Central memory CD8-positive, alpha-beta T cell (primary cell): ENCODE data around the gene PPRC1.
A peak's percentile ranks its signal among the peaks of the same experiment; 100 is the strongest.

Experiments used
- ATAC-seq: fragments of 150-1000 bp; cut with Tn5 transposase; replicated peaks from 2 replicates; pipeline ENCODE4 v1.10.0; 2022; ENCODE audit warnings: mild to moderate bottlenecking, moderate FRiP score, moderate number of reproducible peaks; ENCODE audit not compliant: poor library complexity, severe bottlenecking; ENCODE audit errors: extremely low read depth
- DNase-seq, 2 donors: peaks; one replicate each; pipeline ENCODE4 v3.0.0; 2021; ENCODE audit warnings: low spot score in 2 of 2
- H3K27ac Mint-ChIP-seq: one replicate; pipeline ENCODE4 v1.8.0; 2022; ENCODE audit warnings: low read depth, mild to moderate bottlenecking, moderate library complexity, mixed read lengths
- H3K27me3 Mint-ChIP-seq: one replicate; pipeline ENCODE4 v1.8.0; 2022; ENCODE audit warnings: mixed read lengths
- H3K36me3 Mint-ChIP-seq: one replicate; pipeline ENCODE4 v1.8.0; 2022; ENCODE audit warnings: mild to moderate bottlenecking, moderate library complexity, mixed read lengths; ENCODE audit not compliant: insufficient read depth
- H3K4me1 Mint-ChIP-seq: one replicate; pipeline ENCODE4 v1.8.0; 2022; ENCODE audit warnings: mixed read lengths
- H3K4me3 Mint-ChIP-seq: one replicate; pipeline ENCODE4 v1.8.0; 2022; ENCODE audit warnings: mild to moderate bottlenecking, moderate library complexity, mixed read lengths
- H3K9me3 Mint-ChIP-seq: one replicate; pipeline ENCODE4 v1.8.0; 2022; ENCODE audit warnings: mixed read lengths

The PPRC1 gene

DNA sequence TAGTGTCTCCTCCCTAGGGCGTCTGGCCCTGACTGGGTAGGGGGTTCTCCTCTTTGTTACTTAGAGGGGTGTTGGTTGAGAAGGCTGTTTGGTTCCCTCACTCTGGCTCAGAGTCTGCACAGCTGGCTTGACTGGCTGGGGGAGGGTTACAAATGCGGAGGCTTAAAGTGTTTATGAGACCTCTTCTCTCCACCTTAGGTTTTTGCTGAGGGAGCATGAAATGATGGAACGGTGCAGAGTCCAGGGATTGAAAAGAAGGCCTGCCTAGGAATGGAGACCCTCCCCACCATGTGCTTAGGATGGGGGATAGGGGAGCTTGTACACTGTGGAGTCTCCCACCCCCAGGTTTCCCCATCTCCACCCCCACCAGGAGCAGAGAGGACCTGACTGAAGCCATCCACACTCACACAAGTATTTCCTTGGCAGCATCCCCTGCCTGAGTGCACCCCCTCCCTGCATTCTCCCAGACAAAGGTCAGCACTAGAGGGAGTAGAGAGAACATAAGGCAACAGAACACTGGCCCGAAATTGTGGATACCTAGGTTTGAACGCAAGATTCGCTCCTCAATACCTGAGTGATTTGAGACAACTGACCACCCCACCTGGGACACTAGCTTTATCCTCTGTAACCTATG is 11.0 kb upstream of the PPRC1 start:
- H3K4me3 Mint-ChIP-seq, result peak overlapping the region; percentile 91
- no peaks in the 10 kb centered on the region for H3K9me3 Mint-ChIP-seq
- DNase-seq (no peak), ATAC-seq (no peak)
- peaks cover 19% of the 10 kb centered on the region for H3K36me3 Mint-ChIP-seq
- no peaks in the 10 kb centered on the region for H3K27me3 Mint-ChIP-seq
- H3K4me1 Mint-ChIP-seq, result peaks cover 42% of the 10 kb centered on the region
- H3K27ac Mint-ChIP-seq, result peak overlapping the region; percentile 90

DNA sequence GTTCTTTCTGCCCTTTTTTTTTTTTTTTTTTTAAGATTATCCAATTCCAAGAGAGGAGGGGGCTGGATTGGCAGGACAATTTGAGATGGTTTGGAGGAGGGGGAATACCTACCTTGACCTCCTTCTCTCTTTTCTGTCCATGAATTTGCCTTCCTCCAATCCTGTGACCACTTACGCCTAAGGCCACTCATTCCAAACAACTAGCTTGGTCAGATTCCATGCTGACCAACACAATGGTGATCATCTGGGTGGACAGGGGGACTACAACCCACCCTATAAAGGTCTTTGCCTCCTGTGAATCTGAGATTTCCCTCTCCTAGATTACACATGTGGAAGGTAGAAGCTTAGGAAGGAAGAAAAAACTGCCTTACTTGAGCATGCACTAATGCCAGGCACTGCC is 10.4 kb upstream of the PPRC1 start:
- ATAC-seq (no peak), DNase-seq (no peak)
- peaks cover 36% of the 10 kb centered on the region for H3K4me1 Mint-ChIP-seq
- no peak overlapping the region for H3K27ac Mint-ChIP-seq
- H3K36me3 Mint-ChIP-seq, result peaks cover 19% of the 10 kb centered on the region
- no peaks in the 10 kb centered on the region for H3K9me3 Mint-ChIP-seq
- no peaks in the 10 kb centered on the region for H3K27me3 Mint-ChIP-seq
- no peak overlapping the region for H3K4me3 Mint-ChIP-seq

DNA sequence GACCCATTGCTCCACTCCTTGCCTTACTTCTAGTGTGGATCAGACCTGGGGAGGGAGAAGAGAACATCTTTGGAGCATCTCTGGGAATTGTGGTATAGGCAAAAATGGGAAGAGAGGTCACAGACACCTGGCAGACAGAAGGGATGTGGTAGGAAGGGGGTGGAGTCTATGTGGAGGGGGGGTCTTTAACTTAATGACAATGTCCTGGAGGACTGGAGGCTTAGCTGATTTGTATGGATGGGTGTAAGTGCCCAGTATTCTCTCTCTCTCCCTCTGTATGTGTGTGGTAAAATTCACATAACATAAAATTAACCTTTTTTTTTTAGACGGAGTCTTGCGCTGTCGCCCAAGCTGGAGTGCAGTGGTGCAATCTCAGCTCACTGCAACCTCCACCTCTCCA is 9.6 kb upstream of the PPRC1 start:
- H3K4me3 Mint-ChIP-seq, result no peak overlapping the region
- DNase-seq, result no peak
- peaks cover 28% of the 10 kb centered on the region for H3K4me1 Mint-ChIP-seq
- no peaks in the 10 kb centered on the region for H3K9me3 Mint-ChIP-seq
- no peak for ATAC-seq
- no peaks in the 10 kb centered on the region for H3K27me3 Mint-ChIP-seq
- H3K36me3 Mint-ChIP-seq, result peaks cover 19% of the 10 kb centered on the region
- H3K27ac Mint-ChIP-seq, result no peak overlapping the region

DNA sequence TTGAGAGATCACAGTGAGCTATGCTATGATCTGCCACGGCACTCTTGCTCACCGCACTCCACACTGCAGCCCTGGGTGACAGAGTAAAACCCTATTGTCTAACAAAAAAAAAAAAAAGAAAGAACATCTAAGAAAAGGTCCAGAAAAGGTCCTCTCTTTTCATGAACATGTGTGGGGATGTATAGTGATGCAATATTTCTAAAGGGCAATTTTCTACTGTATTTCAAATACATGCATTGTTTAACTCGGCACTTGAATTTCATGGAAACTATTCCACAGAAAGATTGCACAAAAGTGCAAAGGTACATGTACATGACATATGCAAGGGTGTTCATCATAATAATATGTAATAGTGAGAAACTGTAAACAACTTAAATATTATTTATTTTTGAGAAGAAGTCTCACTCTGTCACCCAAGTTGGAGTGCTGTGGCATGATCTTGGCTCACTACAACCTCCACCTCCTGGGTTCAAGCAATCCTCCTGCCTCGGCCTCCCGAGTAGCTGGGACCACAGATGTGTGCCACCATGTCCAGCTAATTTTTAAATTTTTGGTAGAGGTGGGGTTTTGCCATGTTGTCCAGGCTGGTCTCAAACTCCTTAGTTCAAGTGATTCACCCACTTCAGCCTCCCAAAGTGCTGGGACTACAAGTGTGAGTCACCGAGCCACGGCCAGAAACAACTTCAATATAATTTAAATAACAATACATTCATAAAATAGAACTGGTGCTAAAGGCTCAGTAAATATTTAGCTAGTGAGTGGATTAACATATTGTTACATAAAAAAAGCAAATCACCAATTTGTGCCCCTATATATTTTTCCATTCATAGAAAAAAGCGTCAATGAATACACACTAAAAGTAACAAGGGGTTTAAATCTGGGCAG is 1.3 kb upstream of the PPRC1 start:
- Mint-ChIP-seq H3K27ac (peak overlapping the region; percentile 96), H3K4me3 (no peak overlapping the region)
- no peak for DNase-seq

DNA sequence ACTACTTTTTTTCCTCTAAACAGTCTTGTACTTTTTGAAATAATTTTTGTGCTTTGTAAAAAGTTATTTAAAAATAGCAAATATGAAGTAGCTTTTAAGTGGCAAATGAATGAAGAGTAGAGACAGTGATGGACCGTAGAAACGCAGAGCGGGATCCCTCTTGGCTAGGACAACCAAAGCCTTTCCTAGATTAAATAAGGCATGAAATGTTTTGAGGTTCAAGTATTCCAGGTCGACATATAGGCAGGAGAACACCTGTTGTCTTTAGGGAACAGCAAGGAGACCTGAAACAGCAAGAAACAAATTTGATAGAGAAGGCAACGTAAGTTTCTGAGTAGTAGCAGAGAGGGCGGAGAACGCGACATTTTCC is 662 bp upstream of the PPRC1 start:
- peak overlapping the region; percentile 96 for H3K27ac Mint-ChIP-seq
- ATAC-seq (no peak), DNase-seq (no peak)
- peaks cover 38% of the 10 kb centered on the region for H3K4me1 Mint-ChIP-seq
- peak overlapping the region; percentile 98 for H3K4me3 Mint-ChIP-seq
- peaks cover 9% of the 10 kb centered on the region for H3K36me3 Mint-ChIP-seq
- no peaks in the 10 kb centered on the region for H3K9me3 Mint-ChIP-seq
- no peaks in the 10 kb centered on the region for H3K27me3 Mint-ChIP-seq

More for the DNA sequence above, 1.3 kb upstream of the PPRC1 start:
- no peaks in the 10 kb centered on the region for H3K9me3 Mint-ChIP-seq
- H3K4me1 Mint-ChIP-seq, result peaks cover 38% of the 10 kb centered on the region
- no peak for ATAC-seq
- peaks cover 9% of the 10 kb centered on the region for H3K36me3 Mint-ChIP-seq
- no peaks in the 10 kb centered on the region for H3K27me3 Mint-ChIP-seq

DNA sequence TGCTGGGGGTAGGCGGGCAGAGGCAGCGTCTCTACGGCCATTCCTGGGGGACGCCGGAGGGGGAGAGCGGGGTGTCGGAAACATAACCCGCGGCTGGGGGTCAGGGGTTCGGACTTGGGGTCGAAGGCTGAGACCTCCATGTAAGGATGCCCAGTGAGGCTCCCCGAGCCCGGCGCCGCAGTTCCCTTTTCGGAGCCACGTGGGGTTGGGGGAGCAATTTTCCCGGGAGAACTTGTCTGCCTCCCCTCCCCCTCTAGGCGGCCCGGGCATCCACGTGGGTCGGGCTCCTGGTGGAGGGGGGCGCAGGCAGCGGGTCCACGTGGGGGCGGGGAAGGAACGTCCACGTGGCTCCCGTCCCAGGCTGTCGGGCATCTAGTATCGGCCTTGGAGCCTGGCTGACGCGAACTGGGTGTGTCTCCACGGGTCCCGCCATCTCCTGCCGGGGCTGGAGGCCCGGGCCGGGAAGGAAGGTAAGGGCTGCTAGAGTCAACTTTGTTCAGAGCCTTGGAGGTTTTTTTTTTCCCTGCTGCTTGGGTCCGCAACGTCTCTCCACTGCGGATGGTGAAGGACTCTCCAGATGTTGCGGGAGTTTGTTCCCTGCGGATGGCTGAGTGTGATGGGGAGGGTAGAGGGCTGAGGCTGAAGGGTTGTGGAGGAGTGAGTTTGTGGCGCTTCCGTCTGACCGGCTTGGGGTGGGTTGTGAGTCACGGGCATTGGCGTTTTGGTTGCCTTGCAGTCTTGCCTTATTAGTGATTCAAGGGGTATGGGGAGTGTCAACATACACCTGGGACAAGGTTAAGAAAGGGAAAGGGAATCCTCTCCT is 744 bp downstream of the PPRC1 start:
- Mint-ChIP-seq H3K9me3 (no peaks in the 10 kb centered on the region), H3K4me1 (peaks cover 38% of the 10 kb centered on the region), H3K27me3 (no peaks in the 10 kb centered on the region), H3K27ac (peak overlapping the region; percentile 96), H3K36me3 (peaks cover 11% of the 10 kb centered on the region), H3K4me3 (peak overlapping the region; percentile 98)
- DNase-seq, result no peak
- no peak for ATAC-seq

DNA sequence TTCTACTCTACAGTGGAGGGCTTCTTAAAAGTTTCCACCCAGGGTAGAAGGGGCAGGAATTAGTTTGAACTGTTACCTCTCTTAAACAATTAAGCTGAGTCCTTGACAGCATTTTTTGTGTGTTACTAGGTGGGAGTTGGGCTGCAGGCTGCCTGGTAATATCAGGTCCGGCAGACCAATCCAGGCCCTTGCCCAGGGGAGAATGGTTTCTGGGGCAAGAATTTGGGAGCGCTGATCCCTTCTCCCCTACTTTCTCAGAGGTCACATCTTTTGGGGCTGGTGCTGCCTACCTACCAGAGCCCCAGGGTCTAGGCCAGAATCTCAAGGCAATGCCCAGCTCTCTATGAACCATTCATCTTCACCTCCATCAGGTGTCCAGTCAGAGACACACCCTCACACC is 1.6 kb downstream of the PPRC1 start:
- no peak for DNase-seq
- peak overlapping the region; percentile 98 for H3K4me3 Mint-ChIP-seq
- H3K36me3 Mint-ChIP-seq, result peaks cover 16% of the 10 kb centered on the region
- peak overlapping the region; percentile 96 for H3K27ac Mint-ChIP-seq
- no peaks in the 10 kb centered on the region for H3K27me3 Mint-ChIP-seq
- ATAC-seq, result no peak
- peaks cover 38% of the 10 kb centered on the region for H3K4me1 Mint-ChIP-seq
- H3K9me3 Mint-ChIP-seq, result no peaks in the 10 kb centered on the region

DNA sequence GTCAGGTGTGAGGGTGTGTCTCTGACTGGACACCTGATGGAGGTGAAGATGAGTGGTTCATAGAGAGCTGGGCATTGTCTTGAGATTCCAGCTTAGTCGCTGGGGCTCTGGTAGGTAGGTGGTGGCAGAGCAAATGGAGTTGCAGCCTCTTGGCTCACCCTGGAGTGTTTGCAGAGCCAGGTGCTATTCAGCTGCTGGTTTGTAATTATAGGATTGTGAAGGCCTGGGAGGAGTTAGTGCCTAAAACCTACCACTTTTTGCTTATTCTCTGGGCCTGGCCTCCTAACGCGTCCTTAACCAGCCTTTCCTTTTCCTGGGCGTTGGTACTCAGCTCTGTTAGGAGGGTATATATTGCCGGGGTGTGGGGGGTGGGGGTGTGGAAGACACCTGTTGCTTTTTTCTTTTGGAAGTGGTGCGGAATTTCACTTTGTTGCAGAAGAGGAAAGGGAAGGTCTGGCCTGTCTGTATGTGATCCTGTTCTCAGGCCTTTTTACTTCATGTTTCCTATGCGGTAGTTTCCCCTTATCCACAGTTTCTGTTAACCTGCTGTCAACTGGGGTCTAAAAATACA is 3.2 kb downstream of the PPRC1 start:
- no peaks in the 10 kb centered on the region for H3K27me3 Mint-ChIP-seq

DNA sequence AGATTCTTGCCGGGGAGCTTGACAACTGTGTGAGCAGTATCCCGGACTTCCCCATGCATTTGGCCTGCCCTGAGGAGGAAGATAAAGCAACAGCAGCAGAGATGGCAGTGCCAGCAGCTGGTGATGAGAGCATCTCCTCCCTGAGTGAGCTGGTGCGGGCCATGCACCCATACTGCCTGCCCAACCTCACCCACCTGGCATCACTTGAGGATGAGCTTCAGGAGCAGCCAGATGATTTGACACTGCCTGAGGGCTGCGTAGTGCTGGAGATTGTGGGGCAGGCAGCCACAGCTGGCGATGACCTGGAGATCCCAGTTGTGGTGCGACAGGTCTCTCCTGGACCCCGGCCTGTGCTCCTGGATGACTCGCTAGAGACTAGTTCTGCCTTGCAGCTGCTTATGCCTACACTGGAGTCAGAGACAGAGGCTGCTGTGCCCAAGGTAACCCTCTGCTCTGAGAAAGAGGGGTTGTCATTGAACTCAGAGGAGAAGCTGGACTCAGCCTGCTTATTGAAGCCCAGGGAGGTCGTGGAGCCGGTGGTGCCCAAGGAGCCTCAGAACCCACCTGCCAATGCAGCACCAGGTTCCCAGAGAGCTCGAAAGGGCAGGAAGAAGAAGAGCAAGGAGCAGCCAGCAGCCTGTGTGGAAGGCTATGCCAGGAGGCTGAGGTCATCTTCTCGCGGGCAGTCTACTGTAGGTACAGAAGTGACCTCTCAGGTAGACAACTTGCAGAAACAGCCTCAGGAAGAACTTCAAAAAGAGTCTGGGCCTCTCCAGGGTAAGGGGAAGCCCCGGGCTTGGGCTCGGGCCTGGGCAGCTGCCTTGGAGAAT is 6.7 kb downstream of the PPRC1 start:
- DNase-seq, result no peak
- Mint-ChIP-seq H3K9me3 (no peaks in the 10 kb centered on the region), H3K27me3 (no peaks in the 10 kb centered on the region), H3K4me1 (peaks cover 32% of the 10 kb centered on the region), H3K4me3 (no peak overlapping the region), H3K27ac (no peak overlapping the region), H3K36me3 (peaks cover 40% of the 10 kb centered on the region)
- ATAC-seq, result no peak

More for the DNA sequence above, 3.2 kb downstream of the PPRC1 start:
- no peak for ATAC-seq
- Mint-ChIP-seq H3K9me3 (no peaks in the 10 kb centered on the region), H3K4me1 (peaks cover 42% of the 10 kb centered on the region), H3K27ac (no peak overlapping the region), H3K36me3 (peaks cover 27% of the 10 kb centered on the region), H3K4me3 (no peak overlapping the region)
- no peak for DNase-seq

DNA sequence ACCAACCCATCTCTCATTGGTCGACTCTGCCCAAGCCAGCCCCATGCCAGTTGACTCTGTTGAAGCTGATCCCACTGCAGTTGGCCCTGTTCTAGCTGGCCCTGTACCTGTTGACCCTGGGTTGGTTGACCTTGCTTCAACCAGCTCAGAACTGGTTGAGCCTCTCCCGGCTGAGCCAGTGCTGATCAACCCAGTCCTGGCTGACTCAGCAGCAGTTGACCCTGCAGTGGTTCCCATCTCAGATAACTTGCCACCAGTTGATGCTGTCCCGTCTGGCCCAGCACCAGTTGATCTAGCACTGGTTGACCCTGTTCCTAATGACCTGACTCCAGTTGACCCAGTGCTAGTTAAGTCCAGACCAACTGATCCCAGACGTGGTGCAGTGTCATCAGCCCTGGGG is 7.4 kb downstream of the PPRC1 start:
- Mint-ChIP-seq H3K4me1 (peaks cover 25% of the 10 kb centered on the region), H3K27ac (no peak overlapping the region)

DNA sequence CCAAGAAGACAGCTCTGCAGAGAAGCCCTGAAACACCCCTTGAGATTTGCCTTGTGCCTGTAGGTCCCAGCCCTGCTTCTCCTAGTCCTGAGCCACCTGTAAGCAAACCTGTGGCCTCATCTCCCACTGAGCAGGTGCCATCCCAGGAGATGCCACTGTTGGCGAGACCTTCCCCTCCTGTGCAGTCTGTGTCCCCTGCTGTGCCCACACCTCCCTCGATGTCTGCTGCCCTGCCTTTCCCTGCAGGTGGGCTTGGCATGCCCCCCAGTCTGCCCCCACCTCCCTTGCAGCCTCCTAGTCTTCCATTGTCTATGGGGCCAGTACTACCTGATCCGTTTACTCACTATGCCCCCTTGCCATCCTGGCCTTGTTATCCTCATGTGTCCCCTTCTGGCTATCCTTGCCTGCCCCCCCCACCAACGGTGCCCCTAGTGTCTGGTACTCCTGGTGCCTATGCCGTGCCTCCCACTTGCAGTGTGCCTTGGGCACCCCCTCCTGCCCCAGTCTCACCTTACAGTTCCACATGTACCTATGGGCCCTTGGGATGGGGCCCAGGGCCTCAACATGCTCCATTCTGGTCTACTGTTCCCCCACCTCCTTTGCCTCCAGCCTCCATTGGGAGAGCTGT is 8.2 kb downstream of the PPRC1 start:
- Mint-ChIP-seq H3K27me3 (no peaks in the 10 kb centered on the region), H3K27ac (no peak overlapping the region), H3K36me3 (peaks cover 45% of the 10 kb centered on the region), H3K4me1 (peaks cover 17% of the 10 kb centered on the region), H3K4me3 (no peak overlapping the region), H3K9me3 (no peaks in the 10 kb centered on the region)
- no peak for ATAC-seq
- no peak for DNase-seq

More for the DNA sequence above, 7.4 kb downstream of the PPRC1 start:
- no peaks in the 10 kb centered on the region for H3K9me3 Mint-ChIP-seq
- no peak overlapping the region for H3K4me3 Mint-ChIP-seq
- H3K27me3 Mint-ChIP-seq, result no peaks in the 10 kb centered on the region
- ATAC-seq (no peak), DNase-seq (no peak)
- peaks cover 43% of the 10 kb centered on the region for H3K36me3 Mint-ChIP-seq
